ENCODE data around the gene ATF6B. TPM values are rescaled to one million over a fixed set of nuclear protein-coding genes. Genes with fewer than 3 reads are reported as not detected.

Gene ATF6B
- total and polyA plus RNA-seq, 2 experiments from 2014 or later: 24.9 to 26.1 TPM

- H3K4me1 ChIP-seq (ENCODE audit: insufficient read depth): peaks cover 17% of the 10 kb centered on the region
- no peak overlapping the region for H3K4me2 ChIP-seq
- H2AFZ ChIP-seq: no peak overlapping the region
- no peak for TF ChIP-seq POLR2AphosphoS5 (IDR thresholded peaks at IDR 0.05; ENCODE audit: low read depth)
- TF ChIP-seq ZNF331 (CRISPR knock-in tag; IDR thresholded peaks at IDR 0.05; ENCODE audit: low read depth): no peak
- TF ChIP-seq JUNB (IDR thresholded peaks at IDR 0.05; ENCODE audit: unreplicated experiment): no peak
- TF ChIP-seq NANOG (IDR thresholded peaks at IDR 0.05; ENCODE audit: borderline replicate concordance): no peak
- TF ChIP-seq EZH2phosphoT487 (IDR thresholded peaks at IDR 0.05; ENCODE audit: unreplicated experiment): no peak
- no peak for TF ChIP-seq CTCF (conservative IDR thresholded peaks at IDR 0.05; ENCODE audit: low read depth in 2 of 2)
- no peak for TF ChIP-seq ETS1 (IDR thresholded peaks at IDR 0.05)
- no peak for TF ChIP-seq EZH2 (IDR thresholded peaks at IDR 0.05; ENCODE audit: low read depth, unreplicated experiment)
- TF ChIP-seq CREB1 (CRISPR knock-in tag; IDR thresholded peaks at IDR 0.05; ENCODE audit: low read depth): no peak
- TF ChIP-seq REST (IDR thresholded peaks at IDR 0.05; ENCODE audit: unreplicated experiment): no peak
- no peak for TF ChIP-seq ZNF114 (CRISPR knock-in tag; IDR thresholded peaks at IDR 0.05)
- no peak for TF ChIP-seq ZNF462 (CRISPR knock-in tag; IDR thresholded peaks at IDR 0.05)
- TF ChIP-seq STAT1 (IDR thresholded peaks at IDR 0.05; ENCODE audit: unreplicated experiment): no peak
- peaks cover 33% of the 10 kb centered on the region for H3K4me1 Mint-ChIP-seq
- H3F3A ChIP-seq (replicated peaks; ENCODE audit: low read depth): peaks cover 12% of the 10 kb centered on the region
- H3K9me2 ChIP-seq (ENCODE audit: insufficient read depth): no peaks in the 10 kb centered on the region
- no peaks in the 10 kb centered on the region for H3K27me3 ChIP-seq (ENCODE audit: insufficient read depth)
- H3K9me3 Mint-ChIP-seq: no peaks in the 10 kb centered on the region
- H3K27ac ChIP-seq (ENCODE audit: low read depth): no peak overlapping the region
- H3K27me3 Mint-ChIP-seq (ENCODE audit: insufficient read depth, low read depth, poor library complexity): peaks cover 10% of the 10 kb centered on the region
- DNase-seq (ENCODE audit: low spot score) (no peak), ATAC-seq (no peak)
- H3K36me3 Mint-ChIP-seq (ENCODE audit: low read depth): peaks cover 46% of the 10 kb centered on the region
- H3K36me3 ChIP-seq (ENCODE audit: insufficient read depth): no peaks in the 10 kb centered on the region; the same call in 1 of the 2 replicates
- 0 out of 2 replicates have a peak overlapping the region, but pooled peaks have one; percentile 32 for H3K27ac Mint-ChIP-seq
- H3K4me3 Mint-ChIP-seq: no peak overlapping the region
- H3K79me2 ChIP-seq (replicated peaks; ENCODE audit: insufficient read depth): peaks cover 41% of the 10 kb centered on the region
- peaks cover 19% of the 10 kb centered on the region; the same call in 1 of the 2 replicates for H4K20me1 ChIP-seq (replicated peaks; ENCODE audit: insufficient read depth)
- H3K4me3 ChIP-seq: no peak overlapping the region
These were observed 43.2 kb upstream of the ATF6B start for GRCh38 chr6:32171234-32171633.

Data from GM23338 (cell line).